NOMO-1 treated with DMSO at 0.1 percent for 48 hours (cell line): ENCODE data around the gene LRP1B.

Experiments
- DNase-seq: peaks from one replicate; lab custom pipeline; 2025; ENCODE audit not compliant: unreplicated experiment; lab: John Stamatoyannopoulos, UW

The LRP1B gene

GRCh38 chr2:141468761-141469160, 662.1 kb downstream of the LRP1B start:
- no peak for DNase-seq

- no peak for DNase-seq
Observed at GRCh38 chr2:141467331-141467730, 663.5 kb downstream of the LRP1B start.

- DNase-seq = no peak
Observed at GRCh38 chr2:141464995-141465394, 665.8 kb downstream of the LRP1B start.

- DNase-seq = no peak
Observed at GRCh38 chr2:141458351-141458750, 672.5 kb downstream of the LRP1B start.

- DNase-seq = no peak
Observed at GRCh38 chr2:141455877-141456276, 674.9 kb downstream of the LRP1B start.

GRCh38 chr2:141455211-141455826, 675.5 kb downstream of the LRP1B start:
- no peak for DNase-seq

- no peak for DNase-seq
Observed at GRCh38 chr2:141440072-141440635, 690.7 kb downstream of the LRP1B start.

- no peak for DNase-seq
Observed at GRCh38 chr2:141439524-141439923, 691.3 kb downstream of the LRP1B start.

GRCh38 chr2:141438536-141438935, 692.3 kb downstream of the LRP1B start:
- no peak for DNase-seq

- no peak for DNase-seq
Observed at GRCh38 chr2:141437521-141437920, 693.3 kb downstream of the LRP1B start.

- no peak for DNase-seq
Observed at GRCh38 chr2:141423124-141423523, 707.7 kb downstream of the LRP1B start.

- DNase-seq = no peak
Observed at GRCh38 chr2:141417246-141417797, 713.5 kb downstream of the LRP1B start.

GRCh38 chr2:141411419-141411818, 719.4 kb downstream of the LRP1B start:
- no peak for DNase-seq

- DNase-seq = no peak
Observed at GRCh38 chr2:141399270-141399669, 731.5 kb downstream of the LRP1B start.

GRCh38 chr2:141393214-141393545, 737.6 kb downstream of the LRP1B start:
- no peak for DNase-seq

GRCh38 chr2:141392517-141393213, 738.2 kb downstream of the LRP1B start:
- no peak for DNase-seq

GRCh38 chr2:141386168-141386567, 744.6 kb downstream of the LRP1B start:
- DNase-seq = no peak

GRCh38 chr2:141384676-141385075, 746.1 kb downstream of the LRP1B start:
- no peak for DNase-seq

GRCh38 chr2:141381946-141382345, 748.9 kb downstream of the LRP1B start:
- no peak for DNase-seq

- no peak for DNase-seq
Observed at GRCh38 chr2:141380008-141380979, 750.5 kb downstream of the LRP1B start.

- DNase-seq = no peak
Observed at GRCh38 chr2:141364821-141365220, 766.0 kb downstream of the LRP1B start.
